Gastrocnemius medialis (tissue), 4 donors: Measurements from ENCODE around the gene LYSMD4. TPM values are rescaled to one million over a fixed set of nuclear protein-coding genes. Genes with fewer than 3 reads are reported as not detected.

Source experiments
- ATAC-seq, 2 donors: fragments of 150-250 bp; one replicate each; pipeline ENCODE4 v1.9.1; 2016
- DNase-seq, 2 donors: peaks; one replicate each; pipeline ENCODE4 v3.0.0-alpha.2; 2019
- H3K27ac ChIP-seq, 4 donors: fragments of 200-600 bp; sonication (generic); 1 replicate in 1 of 4; 2 replicates in 3 of 4; pipeline ENCODE4 v1.5.1; 2016 to 2018; ENCODE audit warnings: mild to moderate bottlenecking in 2 of 4, moderate library complexity in 1 of 4
- H3K27me3 ChIP-seq, 3 donors: fragments of 200-600 bp; sonication (generic) in 2 of 3; 1 replicate in 1 of 3; 2 replicates in 2 of 3; pipeline versions ENCODE4 v1.5.1 to v1.6.0; 2016 to 2019; ENCODE audit warnings: mild to moderate bottlenecking in 1 of 3, moderate library complexity in 1 of 3
- H3K36me3 ChIP-seq, 2 donors: fragments of 200-600 bp; sonication (generic) in 1 of 2; one replicate each; pipeline ENCODE4 v1.5.1; 2017 to 2018
- H3K4me1 ChIP-seq, 2 donors: fragments of 200-600 bp; sonication (generic) in 1 of 2; one replicate each; pipeline ENCODE4 v1.5.1; 2016 to 2017; ENCODE audit warnings: mild to moderate bottlenecking in 2 of 2
- H3K4me3 ChIP-seq, 4 donors: fragments of 200-600 bp; sonication (generic) in 3 of 4; 1 replicate in 1 of 4; 2 replicates in 3 of 4; pipeline ENCODE4 v1.5.1; 2016 to 2019; ENCODE audit warnings: mild to moderate bottlenecking in 2 of 4
- H3K9me3 ChIP-seq, 3 donors: fragments of 200-600 bp; sonication (generic) in 2 of 3; 1 replicate in 1 of 3; 2 replicates in 2 of 3; pipeline ENCODE4 v1.5.1; 2016 to 2019
- POLR2A ChIP-seq, 2 donors: fragments of 450-650 bp; IDR thresholded peaks; one replicate each; pipeline ENCODE4 v1.6.1; 2017; ENCODE audit warnings: antibody characterized with exemption in 2 of 2, mild to moderate bottlenecking in 2 of 2, moderate library complexity in 2 of 2
- in situ Hi-C, 4 donors: fragments of 200-750 bp; cut with MboI; loops; one replicate each; pipeline versions ENCODE4 v1.15.0 to v1.8.0; 2017; ENCODE audit warnings: low sequenced_read_pairs in 4 of 4
- intact Hi-C: fragments of 100-400 bp; cut with DNase I; formaldehyde crosslinking; loops from one replicate; pipeline ENCODE4 v1.15.1; 2023; ENCODE audit warnings: low total_unique reads
- total RNA-seq, 4 donors: library from RNA; depleted of rRNA; stranded (reverse); fragments of >200 nt; gene quantifications; one replicate each; pipeline versions ENCODE4 v1.1.0 to v1.2.3, GENCODE V29; 2016
- TF ChIP-seq, protein P1 (sequence below), 5 experiments: fragments of 450-650 bp in 3 of 5; fragments of 200-600 bp in 2 of 5; sonication (generic) in 2 of 5; IDR thresholded peaks in 4 of 5; conservative IDR thresholded peaks in 1 of 5; 1 replicate in 4 of 5; 2 replicates in 1 of 5; pipeline ENCODE4 v1.5.1; 2016 to 2019; ENCODE audit warnings: antibody characterized with exemption in 5 of 5, mild to moderate bottlenecking in 3 of 5, moderate library complexity in 3 of 5

The LYSMD4 gene
- total RNA-seq, 4 donors from 2014 or later, result 5.1 to 15.8 (median 11.9) TPM

DNA sequence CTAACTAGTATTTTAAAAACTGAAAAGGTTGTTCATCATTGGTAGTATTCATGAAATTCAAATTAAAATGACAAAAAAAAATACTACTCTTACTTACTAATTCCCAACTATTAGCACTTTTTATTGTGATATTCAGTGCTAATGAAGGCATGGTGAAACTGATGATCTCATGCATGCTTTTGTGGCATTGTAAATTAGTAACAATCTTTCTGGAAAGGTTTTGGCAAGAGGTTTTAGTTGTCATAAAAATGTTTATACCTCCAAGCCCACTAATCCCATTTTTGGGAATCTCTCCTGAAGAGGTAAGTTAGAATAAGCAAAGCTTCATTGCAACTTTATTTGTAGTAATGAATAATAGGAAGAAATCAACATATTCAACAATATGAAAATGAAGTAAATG, 53.0 kb downstream of the LYSMD4 start:
- Histone ChIP-seq H3K27ac (peak overlapping the region in 1 of 4 donors; percentile 4), H3K9me3 (no peaks in the 10 kb centered on the region), H3K4me3 (no peak overlapping the region), H3K36me3 (peaks cover 0 to 18% of the 10 kb centered on the region in 2 donors), H3K27me3 (no peaks in the 10 kb centered on the region), H3K4me1 (peaks cover 6 to 16% of the 10 kb centered on the region in 2 donors)
- no peak for TF ChIP-seq POLR2A (IDR thresholded peaks at IDR 0.05)
- TF ChIP-seq, protein P1, sequence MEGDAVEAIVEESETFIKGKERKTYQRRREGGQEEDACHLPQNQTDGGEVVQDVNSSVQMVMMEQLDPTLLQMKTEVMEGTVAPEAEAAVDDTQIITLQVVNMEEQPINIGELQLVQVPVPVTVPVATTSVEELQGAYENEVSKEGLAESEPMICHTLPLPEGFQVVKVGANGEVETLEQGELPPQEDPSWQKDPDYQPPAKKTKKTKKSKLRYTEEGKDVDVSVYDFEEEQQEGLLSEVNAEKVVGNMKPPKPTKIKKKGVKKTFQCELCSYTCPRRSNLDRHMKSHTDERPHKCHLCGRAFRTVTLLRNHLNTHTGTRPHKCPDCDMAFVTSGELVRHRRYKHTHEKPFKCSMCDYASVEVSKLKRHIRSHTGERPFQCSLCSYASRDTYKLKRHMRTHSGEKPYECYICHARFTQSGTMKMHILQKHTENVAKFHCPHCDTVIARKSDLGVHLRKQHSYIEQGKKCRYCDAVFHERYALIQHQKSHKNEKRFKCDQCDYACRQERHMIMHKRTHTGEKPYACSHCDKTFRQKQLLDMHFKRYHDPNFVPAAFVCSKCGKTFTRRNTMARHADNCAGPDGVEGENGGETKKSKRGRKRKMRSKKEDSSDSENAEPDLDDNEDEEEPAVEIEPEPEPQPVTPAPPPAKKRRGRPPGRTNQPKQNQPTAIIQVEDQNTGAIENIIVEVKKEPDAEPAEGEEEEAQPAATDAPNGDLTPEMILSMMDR (IDR thresholded peaks at IDR 0.05 in 4 of 5, conservative IDR thresholded peaks at IDR 0.05 in 1 of 5), result no peak
- ATAC-seq, result no peak
- intact Hi-C loops, result no loop called here
- no peak for DNase-seq
- in situ Hi-C loops, result no loop called here

- no peak for TF ChIP-seq POLR2A (IDR thresholded peaks at IDR 0.05)
- TF ChIP-seq, protein P1 (IDR thresholded peaks at IDR 0.05 in 4 of 5, conservative IDR thresholded peaks at IDR 0.05 in 1 of 5), result no peak
- no peak for DNase-seq
- H3K9me3 ChIP-seq, result no peaks in the 10 kb centered on the region
- H3K27ac ChIP-seq, result peak overlapping the region in 3 of 4 donors; percentile 3 to 35 (median 34)
- peaks cover 6 to 10% of the 10 kb centered on the region in 2 donors for H3K4me1 ChIP-seq
- intact Hi-C loops (no loop called here), in situ Hi-C loops (no loop called here)
- H3K4me3 ChIP-seq, result no peak overlapping the region
- ATAC-seq, result no peak
- H3K27me3 ChIP-seq, result no peaks in the 10 kb centered on the region
- H3K36me3 ChIP-seq, result peaks cover 0 to 31% of the 10 kb centered on the region in 2 donors
These were observed 55.6 kb downstream of the LYSMD4 start for GRCh38 chr15:99677540-99678134.

Other genes starting within 250 kb of the LYSMD4 start
- gene MEF2A, start 167.5 kb downstream of the LYSMD4 start, total RNA-seq, result 100 to 1,000 TPM in 2 of 4 donors, 10 to 100 TPM in 2; 66.9 to 128 (median 107) TPM